ENCODE results near the gene STYX.

STYX gene

DNA sequence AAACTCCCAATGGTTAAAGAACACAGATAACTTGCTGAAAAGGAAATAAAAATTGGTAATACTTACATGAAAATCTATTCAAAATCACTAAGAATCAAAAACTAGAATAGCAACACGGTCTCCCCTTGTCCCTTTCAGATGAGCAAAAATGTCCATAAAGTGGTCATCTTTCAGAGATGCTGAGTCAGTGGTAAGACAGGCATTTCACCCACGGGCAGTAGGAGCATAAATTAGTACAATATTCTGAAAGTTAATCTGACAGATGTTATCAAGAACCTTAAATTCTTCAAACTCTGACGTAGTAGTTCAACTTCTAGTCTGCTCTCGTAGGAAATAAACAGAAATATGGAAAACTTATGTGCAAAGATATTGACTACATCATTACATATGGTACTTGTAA lies 94.5 kb downstream of the STYX start:
- TF ChIP-seq CTCF (IDR thresholded peaks at IDR 0.05; ENCODE audit: low read depth, low read length, missing control alignments), result no peak
- no peak overlapping the region for H3K4me3 ChIP-seq (ENCODE audit: low read depth, low read length)
- DNase-seq (ENCODE audit: low read depth), result no peak

All from GM12864 (cell line).